Measurements from ENCODE around the gene TAF13. TPM values are rescaled to one million over a fixed set of nuclear protein-coding genes. Genes with fewer than 3 reads are reported as not detected.

Gene TAF13
- total RNA-seq, 1 donor from 2014 or later: 61.8 TPM

GRCh38 chr1:109095631-109096030 lies 19.8 kb upstream of the TAF13 start:
- intact Hi-C loops (cut with DNase I): no loop called here
- no peak for DNase-seq (ENCODE audit: missing footprints)
- ATAC-seq: no peak

DNA sequence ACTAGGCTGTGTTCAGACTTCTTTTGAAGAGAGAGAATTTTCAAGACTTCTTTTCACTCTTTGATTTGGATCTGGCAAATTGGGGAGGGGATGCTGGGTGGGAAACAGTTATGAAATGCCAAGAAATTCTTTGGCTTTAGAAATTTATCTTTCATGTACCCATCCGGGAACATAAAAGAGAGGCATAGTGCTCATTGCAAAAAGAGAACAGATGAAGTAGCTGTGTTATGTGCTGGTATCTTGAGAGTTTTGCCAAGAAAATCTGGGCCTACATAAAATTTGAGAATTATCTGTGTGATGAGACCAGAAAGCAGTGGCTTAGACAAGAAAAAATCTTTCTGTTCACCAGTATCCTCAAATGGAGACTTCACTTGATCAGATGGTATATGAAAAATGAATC lies 19.1 kb upstream of the TAF13 start:
- no peak for DNase-seq (ENCODE audit: missing footprints)
- intact Hi-C loops (cut with DNase I): loop anchor here (5.0 kb wide), 1 partner anchor 53 kb away; the partner anchor contains the start of gene WDR47
- no peak for ATAC-seq

GRCh38 chr1:109094377-109094803 lies 18.6 kb upstream of the TAF13 start:
- DNase-seq (ENCODE audit: missing footprints) (no peak), ATAC-seq (no peak)
- intact Hi-C loops (cut with DNase I): loop anchor here (5.0 kb wide), 1 partner anchor 52 kb away; the partner anchor contains the start of gene WDR47

- ATAC-seq (no peak), DNase-seq (ENCODE audit: missing footprints) (no peak)
- intact Hi-C loops (cut with DNase I): loop anchor here (5.0 kb wide), 1 partner anchor 50 kb away; the partner anchor contains the start of gene WDR47
Observed at GRCh38 chr1:109091839-109092193, 16.0 kb upstream of the TAF13 start.

GRCh38 chr1:109091078-109091838 lies 15.5 kb upstream of the TAF13 start:
- intact Hi-C loops (cut with DNase I): loop anchor here (5.0 kb wide), 1 partner anchor 49 kb away; the partner anchor contains the start of gene WDR47
- ATAC-seq: peak; percentile 58
- DNase-seq (ENCODE audit: missing footprints): no peak

GRCh38 chr1:109090196-109091077 lies 14.6 kb upstream of the TAF13 start, which contains the start of gene TMEM167B:
Gene TMEM167B, plus strand, starts transcription at chr1:109090764. Its CDS starts 109 bp downstream, at chr1:109090873.
- peak; percentile 97 for DNase-seq (ENCODE audit: missing footprints)
- intact Hi-C loops (cut with DNase I): loop anchor here (1.0 to 5.0 kb wide), 2 partner anchors 10 to 48 kb away; partner anchors contain the start of gene WDR47
- ATAC-seq: peak; percentile 96

- intact Hi-C loops (cut with DNase I): loop anchor here (1.0 to 5.0 kb wide), 3 partner anchors 11 to 47 kb away; partner anchors contain the start of gene WDR47
- ATAC-seq (peak; percentile 44), DNase-seq (ENCODE audit: missing footprints) (peak; percentile 74)
Observed at GRCh38 chr1:109089242-109090015, 13.6 kb upstream of the TAF13 start.

DNA sequence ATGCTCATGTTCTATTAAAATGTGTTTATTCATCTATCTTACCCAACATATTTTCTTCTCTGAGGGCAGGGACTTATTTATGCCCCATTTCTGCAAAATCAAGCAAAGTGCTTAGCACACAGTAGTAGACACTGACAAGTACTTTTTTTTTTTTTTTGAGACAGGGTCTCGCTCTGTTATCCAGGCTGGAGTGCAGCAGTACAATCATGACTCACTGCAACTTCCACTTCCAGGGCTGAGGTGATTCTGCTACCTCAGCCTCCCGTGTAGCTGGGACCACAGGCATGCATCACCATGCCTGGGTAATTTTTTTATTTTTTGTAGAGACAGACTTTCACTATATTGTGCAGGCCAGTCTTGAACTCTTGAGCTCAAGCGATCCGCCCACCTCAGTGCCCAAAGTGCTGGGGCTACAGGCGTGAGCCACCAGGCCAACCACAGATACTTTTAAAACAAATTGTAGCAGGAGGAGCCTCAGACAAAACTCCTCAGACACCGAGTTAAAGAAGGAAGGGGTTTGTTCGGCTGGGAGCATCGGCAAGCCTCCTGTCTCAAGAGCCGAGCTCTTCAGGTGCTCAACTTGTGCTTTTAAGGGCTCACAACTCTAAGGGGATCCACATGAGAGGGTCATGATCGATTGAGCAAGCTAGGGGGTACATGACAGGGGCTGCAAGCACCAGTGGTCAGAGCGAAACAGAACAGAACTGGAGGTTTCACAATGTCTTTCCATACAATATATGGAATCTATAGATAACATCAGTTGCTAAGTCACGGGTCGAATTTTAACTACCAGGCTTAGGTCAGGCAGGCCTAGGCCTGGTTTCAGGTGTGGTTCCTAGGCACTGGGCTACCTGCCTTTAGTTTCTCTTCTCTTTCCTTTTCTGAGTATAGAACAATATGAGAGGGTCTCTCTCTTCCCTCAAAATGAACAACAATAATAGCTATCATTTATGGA lies 9.0 kb upstream of the TAF13 start:
- no peak for DNase-seq (ENCODE audit: missing footprints)
- no peak for ATAC-seq
- intact Hi-C loops (cut with DNase I): no loop called here

DNA sequence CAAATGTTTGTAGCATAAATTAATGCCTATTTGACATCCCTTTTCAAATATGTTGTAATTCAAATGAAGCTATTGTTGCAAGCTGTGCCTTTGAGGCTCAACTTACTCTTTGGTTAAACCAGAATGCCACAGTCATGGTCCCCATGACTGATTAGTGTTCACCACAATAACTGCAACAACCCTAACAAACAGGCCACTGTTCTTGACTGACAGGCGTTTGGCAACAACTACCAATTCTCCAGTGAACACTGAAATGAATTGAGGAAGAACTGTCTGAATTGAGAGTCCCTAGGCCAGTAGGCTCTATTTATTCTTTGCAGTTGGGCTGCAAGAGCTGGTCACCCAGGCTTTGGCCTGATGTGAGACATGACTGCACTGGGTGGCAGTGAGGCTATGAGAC lies 8.1 kb upstream of the TAF13 start:
- intact Hi-C loops (cut with DNase I): no loop called here
- no peak for ATAC-seq
- no peak for DNase-seq (ENCODE audit: missing footprints)

- DNase-seq (ENCODE audit: missing footprints): no peak
- intact Hi-C loops (cut with DNase I): no loop called here
- ATAC-seq: no peak
Observed at GRCh38 chr1:109083501-109083900, 7.7 kb upstream of the TAF13 start.

GRCh38 chr1:109080441-109081082 lies 4.8 kb upstream of the TAF13 start:
- intact Hi-C loops (cut with DNase I): no loop called here
- no peak for DNase-seq (ENCODE audit: missing footprints)

GRCh38 chr1:109079240-109079622 lies 3.4 kb upstream of the TAF13 start:
- intact Hi-C loops (cut with DNase I): no loop called here

More at GRCh38 chr1:109080441-109081082, 4.8 kb upstream of the TAF13 start:
- no peak for ATAC-seq

GRCh38 chr1:109078317-109078716 lies 2.5 kb upstream of the TAF13 start:
- no peak for DNase-seq (ENCODE audit: missing footprints)

More at GRCh38 chr1:109079240-109079622, 3.4 kb upstream of the TAF13 start:
- ATAC-seq (no peak), DNase-seq (ENCODE audit: missing footprints) (no peak)

DNA sequence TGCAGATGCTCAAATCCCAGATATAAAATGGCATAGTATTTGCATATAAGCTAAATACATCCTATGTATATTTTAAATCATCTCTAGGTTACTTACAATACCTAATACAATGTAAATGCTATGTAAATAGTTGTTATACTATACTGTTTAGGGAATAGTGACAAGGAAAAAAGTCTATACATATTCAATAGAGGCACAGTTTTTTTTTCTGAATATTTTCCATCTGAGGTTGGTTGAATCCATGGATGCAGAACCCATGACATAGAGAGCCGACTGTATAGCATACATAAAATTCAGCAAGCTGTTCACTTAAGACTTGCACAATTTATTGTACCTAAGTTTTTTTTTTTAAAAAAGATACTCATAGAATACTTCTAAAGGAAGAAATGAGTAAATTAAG lies 6.5 kb downstream of the TAF13 start:
- intact Hi-C loops (cut with DNase I): no loop called here
- DNase-seq (ENCODE audit: missing footprints): no peak
- no peak for ATAC-seq

More at GRCh38 chr1:109078317-109078716, 2.5 kb upstream of the TAF13 start:
- intact Hi-C loops (cut with DNase I): no loop called here
- no peak for ATAC-seq

DNA sequence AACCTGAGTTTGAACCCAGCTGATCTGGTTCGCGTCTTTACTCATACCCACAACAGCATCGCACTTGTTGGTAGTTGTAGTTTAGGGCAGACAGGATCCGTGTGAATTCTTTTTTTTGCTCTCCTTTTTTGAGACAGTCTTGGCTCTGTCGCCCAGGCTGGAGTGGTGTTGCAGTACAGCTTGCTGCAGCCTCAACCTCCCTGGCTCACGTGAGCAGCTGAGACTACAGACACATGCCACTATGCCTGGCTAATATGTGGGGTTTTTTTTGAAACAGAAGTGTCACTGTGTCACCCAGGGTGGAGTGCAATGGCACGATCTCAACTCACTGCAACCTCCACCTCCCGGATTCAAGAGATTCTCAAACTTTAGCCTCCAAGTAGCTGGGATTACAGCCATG lies 7.9 kb downstream of the TAF13 start:
- DNase-seq (ENCODE audit: missing footprints) (no peak), ATAC-seq (no peak)
- intact Hi-C loops (cut with DNase I): no loop called here

- no peak for DNase-seq (ENCODE audit: missing footprints)
- intact Hi-C loops (cut with DNase I): no loop called here
Observed at GRCh38 chr1:109065137-109065536, 10.7 kb downstream of the TAF13 start.

DNA sequence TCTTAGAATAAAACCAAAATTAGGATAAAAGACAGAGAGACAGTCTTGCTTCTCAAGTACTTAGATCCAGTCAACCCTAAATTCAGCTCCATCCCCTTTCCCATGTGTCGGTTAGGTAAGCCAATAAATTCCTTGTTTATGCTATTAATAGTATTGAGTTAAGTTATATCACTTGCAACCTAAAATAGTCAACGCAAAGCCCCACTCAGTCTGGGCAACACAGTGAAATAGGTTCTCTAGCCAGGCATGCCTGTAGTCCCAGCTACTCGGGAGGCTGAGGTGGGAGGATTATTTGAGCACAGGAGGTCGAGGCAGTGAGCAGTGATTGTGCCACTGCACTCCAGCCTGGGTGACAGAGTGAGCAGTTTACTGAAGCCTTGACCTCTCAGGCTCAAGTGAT lies 14.6 kb downstream of the TAF13 start:
- DNase-seq (ENCODE audit: missing footprints) (no peak), ATAC-seq (peak; percentile 42)
- intact Hi-C loops (cut with DNase I): no loop called here

More at GRCh38 chr1:109065137-109065536, 10.7 kb downstream of the TAF13 start:
- no peak for ATAC-seq
